Raji (cell line): ENCODE measurements around the gene DEPDC7.

ENCODE experiments used
- POLR2A ChIP-seq: IDR thresholded peaks from 2 replicates; pipeline ENCODE4 v1.6.1; 2011; ENCODE audit warnings: low read depth, low read length, control low read depth; ENCODE audit not compliant: insufficient read depth

The DEPDC7 gene

DNA sequence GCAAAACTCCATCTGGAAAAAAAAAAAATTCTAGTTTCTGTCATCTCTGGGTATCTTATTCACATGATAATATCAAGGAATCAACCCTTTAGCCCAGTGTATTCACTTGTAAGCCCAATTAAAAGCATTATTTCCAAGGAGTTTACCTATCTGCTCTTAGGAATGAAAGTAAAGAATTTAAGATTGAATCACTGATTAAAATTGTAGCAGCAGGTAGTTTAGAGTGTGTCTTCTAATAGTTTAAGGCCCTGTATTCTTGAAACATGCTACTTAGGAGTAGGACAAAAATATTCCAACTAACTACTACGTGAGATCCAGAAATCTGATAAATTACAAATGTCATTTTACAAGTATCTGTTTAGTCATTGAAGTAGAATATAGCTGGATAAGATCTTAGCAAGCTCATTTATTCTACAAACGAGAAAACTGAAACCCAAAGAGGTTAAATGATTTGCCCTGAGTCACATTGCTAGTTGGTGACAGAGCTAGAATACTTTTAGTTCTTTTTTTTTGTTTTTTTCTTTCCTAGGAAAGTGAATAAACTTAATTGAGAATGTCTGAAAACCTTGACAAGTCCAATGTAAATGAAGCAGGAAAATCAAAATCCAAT, 27.6 kb downstream of the DEPDC7 start:
- TF ChIP-seq POLR2A, result no peak

DNA sequence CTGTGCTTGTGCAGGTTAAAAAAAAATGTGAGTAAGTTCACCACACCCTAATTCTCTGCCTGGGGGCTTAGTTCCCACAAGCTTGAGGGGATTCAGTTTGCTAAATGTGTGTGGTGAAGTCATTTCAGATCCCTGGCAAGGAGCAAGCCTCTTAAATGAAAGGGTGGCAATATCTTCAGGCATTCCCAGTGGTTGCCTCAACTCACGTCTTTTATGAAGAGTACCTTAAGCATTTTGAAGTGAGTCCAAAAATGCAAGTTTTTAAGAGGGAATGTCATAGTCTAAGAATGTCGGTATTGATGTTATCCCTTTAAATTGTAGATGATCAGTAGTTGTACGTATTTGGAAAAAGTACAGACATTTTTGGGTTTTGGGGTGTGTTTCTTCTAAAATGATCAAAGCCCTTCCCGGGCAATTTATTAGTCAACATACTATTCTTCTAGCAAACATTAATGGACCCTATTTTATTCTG, 28.6 kb downstream of the DEPDC7 start:
- TF ChIP-seq POLR2A, result no peak

DNA sequence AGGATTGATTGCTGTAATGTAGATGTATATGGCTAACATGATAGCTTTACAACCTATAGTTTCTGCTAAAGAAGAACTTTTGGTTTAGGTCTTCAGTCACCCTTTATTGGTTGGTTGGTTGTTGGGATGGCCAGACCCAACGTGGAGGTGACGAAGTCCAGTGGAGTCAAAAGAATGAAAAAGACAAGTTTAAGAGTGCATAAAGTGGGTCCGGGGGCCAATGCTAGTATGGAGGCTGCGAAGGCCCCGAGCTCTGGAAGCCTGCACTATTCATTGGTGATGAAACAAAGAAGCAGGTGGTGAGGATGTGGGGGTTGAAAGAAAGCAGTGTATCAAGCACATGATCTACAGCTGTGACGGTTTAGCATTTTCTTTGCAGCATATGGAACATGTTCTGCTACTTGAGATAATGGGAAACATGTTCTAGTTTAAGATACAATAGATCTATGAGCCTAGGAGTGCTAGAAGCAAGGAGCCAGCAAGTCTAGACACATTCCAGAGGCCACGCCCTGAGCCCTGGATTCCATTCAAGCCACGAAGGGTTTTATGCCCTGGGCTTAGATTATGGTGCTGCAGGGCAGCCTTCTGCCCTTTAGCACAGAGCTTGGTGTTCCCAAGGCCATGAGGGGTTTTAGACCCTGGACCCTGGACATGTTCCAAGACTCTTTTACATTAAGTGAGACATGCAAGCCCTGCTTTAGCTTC, 30.0 kb downstream of the DEPDC7 start:
- TF ChIP-seq POLR2A, result no peak

DNA sequence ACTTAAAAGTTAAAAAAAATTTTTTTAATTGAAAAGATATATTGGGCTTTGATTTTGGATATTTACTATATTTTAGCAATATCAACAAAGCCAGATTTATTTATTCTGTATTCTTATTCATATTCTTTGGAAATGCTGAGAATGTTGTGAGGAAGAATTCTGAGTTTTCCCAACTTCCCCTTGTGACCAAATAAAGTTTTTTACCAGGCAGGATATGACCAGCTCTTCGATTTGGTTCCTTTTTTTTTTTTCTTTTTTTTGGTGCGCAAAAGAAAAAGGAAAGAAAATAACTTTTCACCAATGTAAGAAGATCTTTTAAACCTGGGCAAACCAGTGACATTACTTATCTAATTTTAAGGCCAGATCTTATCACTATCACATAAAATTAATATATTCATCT, 36.6 kb downstream of the DEPDC7 start:
- no peak for TF ChIP-seq POLR2A

DNA sequence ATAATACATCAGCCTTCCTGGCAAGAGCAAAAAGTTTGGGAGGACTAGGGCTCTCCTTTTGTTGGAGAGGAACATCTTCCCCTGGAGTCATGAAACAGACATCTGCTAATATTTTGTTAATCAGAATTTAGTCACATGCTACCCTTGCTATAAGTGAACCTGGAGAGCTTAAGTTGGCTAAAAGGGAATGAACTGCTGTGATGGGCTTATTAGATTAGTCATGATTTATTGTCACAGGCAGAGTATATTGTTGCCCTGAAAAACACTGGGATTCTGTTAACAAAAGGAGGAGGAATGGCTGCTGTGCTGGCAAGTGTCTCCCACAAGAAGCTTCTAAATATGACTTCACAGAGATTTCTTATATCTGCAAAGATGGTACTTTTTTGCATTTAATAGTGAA, 39.7 kb downstream of the DEPDC7 start:
- TF ChIP-seq POLR2A, result no peak

DNA sequence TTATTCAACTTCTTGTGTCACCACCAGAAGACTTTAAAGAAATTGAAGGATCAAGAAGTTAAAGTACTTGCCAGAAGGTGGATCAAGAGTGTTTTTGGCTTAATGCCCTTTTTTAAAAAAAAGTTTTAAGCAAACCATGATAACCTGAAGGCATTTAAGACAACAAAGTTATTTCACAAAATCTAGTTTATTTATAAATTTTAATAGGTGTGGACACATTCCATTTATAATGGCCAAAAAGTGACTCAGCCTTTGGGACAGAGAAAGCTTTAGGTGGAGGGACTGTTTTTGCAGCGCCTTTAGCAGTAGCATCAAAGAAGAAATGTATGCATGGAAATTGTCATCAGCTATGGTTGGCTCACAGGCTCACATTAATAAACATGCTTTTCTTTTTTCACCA, 41.6 kb downstream of the DEPDC7 start:
- TF ChIP-seq POLR2A, result no peak

DNA sequence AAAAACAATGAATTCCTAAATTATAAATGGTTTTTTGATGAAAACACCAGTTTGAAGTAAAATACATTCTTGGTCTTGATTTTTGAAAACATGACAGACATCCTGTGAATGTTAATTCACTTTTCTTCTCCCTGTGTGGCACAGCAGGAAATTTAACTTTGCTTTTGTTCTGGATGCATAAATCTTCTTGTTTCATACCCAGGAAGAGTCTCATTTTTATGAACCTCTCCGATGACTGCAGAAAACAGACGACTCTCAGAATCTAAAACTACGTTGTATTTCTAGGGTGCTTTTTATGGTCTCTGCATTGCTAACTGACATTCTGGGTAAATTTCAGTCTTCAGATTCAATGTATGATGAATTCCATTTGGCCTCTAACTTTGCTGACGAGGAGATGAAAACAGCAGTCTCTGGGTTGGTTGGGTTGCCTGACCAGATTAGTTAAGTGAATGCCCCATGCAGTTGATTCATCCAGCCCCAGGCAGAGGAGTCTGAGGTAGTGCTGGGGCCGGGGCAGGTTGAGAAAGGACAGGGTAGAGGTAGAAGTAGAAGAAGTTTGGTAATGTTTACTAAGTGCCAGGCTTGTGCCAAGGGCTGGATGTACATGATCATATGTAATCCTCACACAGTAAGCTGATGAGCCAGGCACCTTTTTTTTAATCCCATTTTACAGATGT, 43.8 kb downstream of the DEPDC7 start:
- no peak for TF ChIP-seq POLR2A

DNA sequence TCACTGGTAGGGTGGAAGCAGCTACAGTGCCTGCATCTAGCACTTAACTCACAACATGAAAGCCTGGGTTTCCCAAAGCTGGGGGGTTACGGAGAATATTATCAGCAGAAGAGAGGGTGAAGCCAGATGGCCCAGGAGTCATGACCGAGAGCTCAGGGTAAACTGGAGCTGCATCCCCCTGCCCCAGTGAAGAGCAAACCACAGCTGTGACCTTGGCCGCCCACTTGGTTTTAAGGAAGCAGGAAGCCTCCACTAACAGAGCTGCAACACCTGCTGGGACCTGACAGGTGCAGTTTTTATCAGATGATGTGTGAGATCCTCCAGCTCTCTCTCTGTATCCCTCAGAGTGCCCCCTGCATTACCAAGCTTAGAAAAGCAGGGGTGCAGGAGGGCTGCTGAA, 44.6 kb downstream of the DEPDC7 start:
- no peak for TF ChIP-seq POLR2A

DNA sequence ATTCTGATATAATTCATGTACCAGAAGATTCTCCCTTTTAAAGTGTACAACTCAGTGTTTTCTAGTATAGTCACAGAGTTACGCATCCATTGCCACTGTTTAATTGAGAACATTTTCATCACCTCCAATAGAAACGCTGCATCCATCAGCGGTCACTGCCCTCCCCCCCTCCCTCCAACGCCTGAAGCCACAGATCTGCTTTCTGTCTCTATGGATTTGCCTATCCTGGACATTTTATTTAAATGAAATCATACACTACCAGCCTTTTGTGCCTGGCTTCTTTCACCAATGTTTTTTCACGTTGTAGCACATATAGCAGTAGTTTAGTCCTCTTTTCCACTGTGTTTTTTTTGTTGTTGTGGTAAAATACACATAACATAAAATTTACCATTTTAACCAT, 46.5 kb downstream of the DEPDC7 start:
- no peak for TF ChIP-seq POLR2A

DNA sequence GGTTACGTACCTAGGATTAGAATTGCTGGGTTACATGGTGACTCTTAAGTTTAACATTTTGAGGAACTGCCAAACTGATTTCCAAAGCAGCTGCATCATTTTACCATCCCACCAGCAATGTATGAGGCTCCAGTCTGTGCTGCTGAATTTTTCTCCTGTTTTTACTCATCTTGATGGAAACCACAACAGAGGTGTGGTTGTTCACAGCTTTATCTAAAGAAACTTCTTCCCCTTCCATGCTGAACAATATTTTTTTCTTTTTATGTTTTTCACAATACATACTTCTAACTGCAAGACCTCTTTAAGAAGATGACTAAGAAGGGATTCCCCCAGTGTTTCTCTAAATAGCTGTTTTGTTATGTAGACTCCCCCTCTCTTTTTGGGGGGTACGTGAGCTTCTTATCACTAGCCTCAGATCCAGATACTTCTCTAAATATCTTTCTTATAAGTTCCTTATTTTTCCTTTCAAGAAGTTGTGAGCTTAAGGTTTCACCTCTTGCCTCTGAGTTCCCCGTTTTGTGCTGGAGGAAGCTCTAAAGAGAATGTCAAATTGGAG, 47.7 kb downstream of the DEPDC7 start:
- no peak for TF ChIP-seq POLR2A

DNA sequence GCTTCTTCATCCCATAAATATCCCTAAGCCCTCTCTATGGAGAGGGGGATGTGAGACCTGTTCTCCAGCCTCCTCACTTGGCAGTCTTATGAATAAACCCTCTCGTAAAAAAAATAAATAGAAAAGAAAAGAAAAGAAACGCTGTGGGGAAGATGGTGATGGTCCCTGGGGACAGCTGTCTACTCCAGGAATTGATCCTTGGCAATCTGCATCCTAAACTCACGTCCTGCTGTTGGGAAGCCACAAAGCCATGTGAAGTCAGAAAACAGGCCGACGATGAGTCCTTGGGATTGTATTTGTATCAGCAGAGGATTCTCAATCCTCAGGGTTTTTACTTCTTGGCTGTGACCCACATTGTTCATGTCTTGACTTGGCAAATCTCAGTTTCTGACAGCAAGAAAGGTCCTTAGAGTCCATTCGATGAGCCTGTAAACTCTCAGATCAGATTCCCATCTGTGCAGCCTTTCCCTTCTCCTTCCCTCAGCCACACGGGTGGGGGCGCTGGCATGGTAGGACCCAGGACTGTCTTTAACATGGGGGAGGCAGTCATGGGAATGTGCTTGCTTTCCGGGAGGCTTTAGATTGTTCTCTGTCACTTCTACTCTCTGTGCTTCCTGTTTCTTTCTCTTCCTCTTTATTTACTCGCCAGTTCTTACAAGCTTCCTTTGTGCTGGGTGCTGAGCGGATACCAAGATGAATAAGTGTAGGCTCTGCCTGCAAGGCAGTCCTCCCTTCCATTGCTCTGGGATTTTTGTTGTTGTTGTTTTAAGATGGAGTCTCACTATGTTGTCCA, 48.6 kb downstream of the DEPDC7 start:
- no peak for TF ChIP-seq POLR2A

DNA sequence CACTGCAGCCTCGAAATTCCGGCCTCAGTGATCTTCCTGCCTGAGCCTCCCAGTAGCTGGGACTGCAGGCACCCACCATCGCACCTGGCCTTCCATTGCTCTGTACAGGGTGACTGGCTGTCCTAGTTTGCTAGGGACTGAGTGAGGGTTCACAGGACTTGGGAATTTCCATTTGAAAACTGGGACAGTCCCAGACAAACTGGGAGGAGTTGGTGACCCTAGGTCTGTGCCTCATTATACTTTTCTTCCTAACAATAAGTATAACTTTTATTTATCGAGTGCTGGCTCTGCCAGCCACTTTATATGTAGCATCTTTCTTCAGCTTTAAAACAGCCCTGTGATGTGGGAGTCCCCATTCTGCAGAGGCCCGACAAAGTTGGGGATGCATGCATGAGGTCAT, 49.2 kb downstream of the DEPDC7 start:
- no peak for TF ChIP-seq POLR2A

DNA sequence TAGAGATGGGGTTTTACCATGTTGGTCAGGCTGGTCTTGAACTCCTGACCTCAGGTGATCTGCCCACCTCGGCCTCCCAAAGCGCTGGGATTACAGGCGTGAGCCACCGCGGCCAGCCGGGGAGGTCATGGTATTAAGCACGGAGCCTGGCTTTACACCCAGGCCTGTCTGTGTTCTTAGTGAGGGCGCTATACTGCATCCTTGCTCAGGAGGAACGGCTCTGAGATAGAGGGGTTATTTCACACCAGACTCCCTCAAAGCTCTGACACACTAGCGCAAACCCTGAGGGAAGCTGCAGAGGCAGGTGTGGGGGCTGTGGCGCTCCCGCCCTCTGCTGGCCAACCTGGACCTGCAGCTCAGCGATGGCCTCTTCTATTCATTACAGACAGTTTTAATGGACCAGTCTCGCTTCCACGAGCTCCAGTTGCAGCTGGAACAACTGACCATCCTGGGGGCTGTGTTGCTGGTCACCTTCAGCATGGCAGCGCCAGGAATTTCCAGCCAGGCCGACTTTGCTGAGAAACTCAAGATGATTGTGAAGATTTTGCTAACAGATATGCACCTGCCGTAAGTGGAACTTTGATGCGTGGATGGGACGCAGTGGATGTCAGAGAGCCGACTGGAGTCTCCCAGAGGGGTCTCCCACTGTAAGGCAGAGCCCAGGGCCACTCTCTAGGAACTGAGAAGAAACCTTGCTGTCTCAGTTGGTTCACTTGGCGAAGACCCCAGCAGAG, 49.9 kb downstream of the DEPDC7 start:
- TF ChIP-seq POLR2A, result no peak

DNA sequence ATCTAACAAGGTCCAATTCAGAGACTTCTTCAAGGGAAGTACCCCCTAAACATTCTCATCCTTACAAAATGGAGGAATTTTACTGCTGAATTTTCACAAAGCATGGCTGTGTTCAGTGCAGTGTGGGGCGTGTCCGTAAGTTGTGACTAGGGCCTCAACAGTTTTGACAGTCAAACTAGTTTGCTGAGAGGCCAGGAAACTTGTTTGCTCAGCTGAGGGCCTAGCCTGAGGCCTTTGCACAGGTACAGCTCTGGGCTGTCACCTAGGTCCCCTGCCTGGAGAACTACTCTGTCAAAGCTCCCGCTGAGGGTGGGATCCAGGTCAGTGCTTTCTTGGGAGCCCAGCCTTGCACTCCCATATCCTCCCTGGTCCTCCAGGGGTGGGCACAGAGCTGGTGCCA, 51.6 kb downstream of the DEPDC7 start:
- TF ChIP-seq POLR2A, result no peak
